ENCODE data around the gene FIGNL1. TPM values are rescaled to one million over a fixed set of nuclear protein-coding genes. Genes with fewer than 3 reads are reported as not detected.

The FIGNL1 gene
- polyA plus RNA-seq, 3 donors = 25.8 to 28.9 (median 28.7) TPM

- DNase-seq (ENCODE audit: low read depth in 3 of 3, low spot score in 2 of 3) = no peak
Observed at GRCh38 chr7:50399206-50399605, 50.9 kb downstream of the FIGNL1 start.

GRCh38 chr7:50397971-50398324 is 52.2 kb downstream of the FIGNL1 start:
- no peak for DNase-seq (ENCODE audit: low read depth in 3 of 3, low spot score in 2 of 3)

GRCh38 chr7:50397320-50397970 is 52.7 kb downstream of the FIGNL1 start:
- DNase-seq (ENCODE audit: low read depth in 3 of 3, low spot score in 2 of 3) = no peak

- no peak for DNase-seq (ENCODE audit: low read depth in 3 of 3, low spot score in 2 of 3)
Observed at GRCh38 chr7:50396856-50397255, 53.3 kb downstream of the FIGNL1 start.

- DNase-seq (ENCODE audit: low read depth in 3 of 3, low spot score in 2 of 3) = no peak
Observed at GRCh38 chr7:50394315-50394714, 55.8 kb downstream of the FIGNL1 start.

Other genes with a start within 250 kb of the FIGNL1 start
- 1 to 10 TPM; 1.2 to 1.8 (median 1.2) TPM for gene IKZF1, start 145.6 kb downstream of the FIGNL1 start, polyA plus RNA-seq (ENCODE audit: insufficient read length in 3 of 3)
- 100 to 1,000 TPM in 1 of 3 donors, 10 to 100 TPM in 2; 70.3 to 101 (median 83.9) TPM for gene DDC, start 115.1 kb upstream of the FIGNL1 start, polyA plus RNA-seq (ENCODE audit: insufficient read length in 3 of 3)